Islet precursor cell (in vitro differentiated cells): Measurements from ENCODE around the gene HERPUD1.
"Not testable (repeated sequence)": the region's sequence is repeated elsewhere in the genome, so short reads cannot be mapped to it uniquely, and the experiment has no call there.

Experiments used
- DNase-seq: peaks from one replicate; pipeline ENCODE4 v3.0.0-alpha.2; 2018

Gene HERPUD1

GRCh38 chr16:56983211-56983751, 51.3 kb downstream of the HERPUD1 start:
- no peak for DNase-seq

- DNase-seq, result no peak
These were observed 52.7 kb downstream of the HERPUD1 start for GRCh38 chr16:56984639-56985038.

GRCh38 chr16:56985288-56985961, 53.5 kb downstream of the HERPUD1 start:
- DNase-seq, result peak; percentile 91

- no peak for DNase-seq
These were observed 54.0 kb downstream of the HERPUD1 start for GRCh38 chr16:56985962-56986360.

GRCh38 chr16:56986361-56986760, 54.4 kb downstream of the HERPUD1 start:
- DNase-seq, result no peak

GRCh38 chr16:56986908-56987307, 55.0 kb downstream of the HERPUD1 start:
- DNase-seq, result not testable (repeated sequence)

GRCh38 chr16:56987692-56988091, 55.8 kb downstream of the HERPUD1 start:
- no peak for DNase-seq

GRCh38 chr16:56988161-56988947, 56.4 kb downstream of the HERPUD1 start:
- no peak for DNase-seq

GRCh38 chr16:56988948-56989945, 57.3 kb downstream of the HERPUD1 start, which contains the start of gene NLRC5:
Gene NLRC5 (plus strand): TSS chr16:56989557. CDS start chr16:57020713, 31,156 bp downstream.
- DNase-seq, result peak; percentile 83

- DNase-seq, result no peak
These were observed 58.0 kb downstream of the HERPUD1 start for GRCh38 chr16:56989988-56990387.

- no peak for DNase-seq
These were observed 58.7 kb downstream of the HERPUD1 start for GRCh38 chr16:56990407-56991286.

GRCh38 chr16:56992431-56992830, 60.5 kb downstream of the HERPUD1 start:
- not testable (repeated sequence) for DNase-seq

- DNase-seq, result no peak
These were observed 61.3 kb downstream of the HERPUD1 start for GRCh38 chr16:56993204-56993603.

- no peak for DNase-seq
These were observed 62.4 kb downstream of the HERPUD1 start for GRCh38 chr16:56994311-56994710.
